ENCODE measurements around the gene CASP7.

DNA sequence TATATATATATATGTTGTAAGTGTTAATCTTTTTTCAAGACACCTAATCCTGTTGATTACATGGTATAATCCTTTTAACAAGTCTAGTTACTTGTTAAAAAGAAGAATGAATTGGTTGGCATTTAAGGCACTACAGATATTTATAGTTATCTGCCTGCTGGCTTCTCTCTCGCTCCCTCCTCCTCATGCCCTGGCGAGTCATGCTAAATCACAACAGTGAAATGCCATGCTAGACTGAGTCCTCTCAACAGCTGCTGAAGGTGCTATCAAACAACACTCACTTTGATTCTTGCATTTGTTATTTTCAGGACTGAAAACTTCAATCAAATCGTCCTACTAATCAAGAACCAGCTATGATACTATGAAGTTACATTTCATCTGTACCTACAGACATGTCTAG is 31.2 kb upstream of the CASP7 start:
- TF ChIP-seq CBFB (CRISPR knock-in tag; IDR thresholded peaks at IDR 0.05; ENCODE audit: low read depth) (no peak), IRF2 (CRISPR knock-in tag; IDR thresholded peaks at IDR 0.05; ENCODE audit: borderline replicate concordance, low read depth) (no peak), CREM (CRISPR knock-in tag; IDR thresholded peaks at IDR 0.05) (no peak), MYBL2 (CRISPR knock-in tag; IDR thresholded peaks at IDR 0.05) (no peak), SMAD3 (CRISPR knock-in tag; IDR thresholded peaks at IDR 0.05; ENCODE audit: borderline replicate concordance) (no peak)
- TF ChIP-seq, protein P1, sequence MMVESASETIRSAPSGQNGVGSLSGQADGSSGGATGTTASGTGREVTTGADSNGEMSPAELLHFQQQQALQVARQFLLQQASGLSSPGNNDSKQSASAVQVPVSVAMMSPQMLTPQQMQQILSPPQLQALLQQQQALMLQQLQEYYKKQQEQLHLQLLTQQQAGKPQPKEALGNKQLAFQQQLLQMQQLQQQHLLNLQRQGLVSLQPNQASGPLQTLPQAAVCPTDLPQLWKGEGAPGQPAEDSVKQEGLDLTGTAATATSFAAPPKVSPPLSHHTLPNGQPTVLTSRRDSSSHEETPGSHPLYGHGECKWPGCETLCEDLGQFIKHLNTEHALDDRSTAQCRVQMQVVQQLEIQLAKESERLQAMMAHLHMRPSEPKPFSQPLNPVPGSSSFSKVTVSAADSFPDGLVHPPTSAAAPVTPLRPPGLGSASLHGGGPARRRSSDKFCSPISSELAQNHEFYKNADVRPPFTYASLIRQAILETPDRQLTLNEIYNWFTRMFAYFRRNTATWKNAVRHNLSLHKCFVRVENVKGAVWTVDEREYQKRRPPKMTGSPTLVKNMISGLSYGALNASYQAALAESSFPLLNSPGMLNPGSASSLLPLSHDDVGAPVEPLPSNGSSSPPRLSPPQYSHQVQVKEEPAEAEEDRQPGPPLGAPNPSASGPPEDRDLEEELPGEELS (CRISPR knock-in tag; IDR thresholded peaks at IDR 0.05): no peak
- TF ChIP-seq, protein P2, sequence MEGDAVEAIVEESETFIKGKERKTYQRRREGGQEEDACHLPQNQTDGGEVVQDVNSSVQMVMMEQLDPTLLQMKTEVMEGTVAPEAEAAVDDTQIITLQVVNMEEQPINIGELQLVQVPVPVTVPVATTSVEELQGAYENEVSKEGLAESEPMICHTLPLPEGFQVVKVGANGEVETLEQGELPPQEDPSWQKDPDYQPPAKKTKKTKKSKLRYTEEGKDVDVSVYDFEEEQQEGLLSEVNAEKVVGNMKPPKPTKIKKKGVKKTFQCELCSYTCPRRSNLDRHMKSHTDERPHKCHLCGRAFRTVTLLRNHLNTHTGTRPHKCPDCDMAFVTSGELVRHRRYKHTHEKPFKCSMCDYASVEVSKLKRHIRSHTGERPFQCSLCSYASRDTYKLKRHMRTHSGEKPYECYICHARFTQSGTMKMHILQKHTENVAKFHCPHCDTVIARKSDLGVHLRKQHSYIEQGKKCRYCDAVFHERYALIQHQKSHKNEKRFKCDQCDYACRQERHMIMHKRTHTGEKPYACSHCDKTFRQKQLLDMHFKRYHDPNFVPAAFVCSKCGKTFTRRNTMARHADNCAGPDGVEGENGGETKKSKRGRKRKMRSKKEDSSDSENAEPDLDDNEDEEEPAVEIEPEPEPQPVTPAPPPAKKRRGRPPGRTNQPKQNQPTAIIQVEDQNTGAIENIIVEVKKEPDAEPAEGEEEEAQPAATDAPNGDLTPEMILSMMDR (IDR thresholded peaks at IDR 0.05): no peak
- TF ChIP-seq, protein P3, sequence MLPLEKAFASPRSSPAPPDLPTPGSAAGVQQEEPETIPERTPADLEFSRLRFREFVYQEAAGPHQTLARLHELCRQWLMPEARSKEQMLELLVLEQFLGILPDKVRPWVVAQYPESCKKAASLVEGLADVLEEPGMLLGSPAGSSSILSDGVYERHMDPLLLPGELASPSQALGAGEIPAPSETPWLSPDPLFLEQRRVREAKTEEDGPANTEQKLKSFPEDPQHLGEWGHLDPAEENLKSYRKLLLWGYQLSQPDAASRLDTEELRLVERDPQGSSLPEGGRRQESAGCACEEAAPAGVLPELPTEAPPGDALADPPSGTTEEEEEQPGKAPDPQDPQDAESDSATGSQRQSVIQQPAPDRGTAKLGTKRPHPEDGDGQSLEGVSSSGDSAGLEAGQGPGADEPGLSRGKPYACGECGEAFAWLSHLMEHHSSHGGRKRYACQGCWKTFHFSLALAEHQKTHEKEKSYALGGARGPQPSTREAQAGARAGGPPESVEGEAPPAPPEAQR (CRISPR knock-in tag; IDR thresholded peaks at IDR 0.05): no peak
- TF ChIP-seq, protein P4, sequence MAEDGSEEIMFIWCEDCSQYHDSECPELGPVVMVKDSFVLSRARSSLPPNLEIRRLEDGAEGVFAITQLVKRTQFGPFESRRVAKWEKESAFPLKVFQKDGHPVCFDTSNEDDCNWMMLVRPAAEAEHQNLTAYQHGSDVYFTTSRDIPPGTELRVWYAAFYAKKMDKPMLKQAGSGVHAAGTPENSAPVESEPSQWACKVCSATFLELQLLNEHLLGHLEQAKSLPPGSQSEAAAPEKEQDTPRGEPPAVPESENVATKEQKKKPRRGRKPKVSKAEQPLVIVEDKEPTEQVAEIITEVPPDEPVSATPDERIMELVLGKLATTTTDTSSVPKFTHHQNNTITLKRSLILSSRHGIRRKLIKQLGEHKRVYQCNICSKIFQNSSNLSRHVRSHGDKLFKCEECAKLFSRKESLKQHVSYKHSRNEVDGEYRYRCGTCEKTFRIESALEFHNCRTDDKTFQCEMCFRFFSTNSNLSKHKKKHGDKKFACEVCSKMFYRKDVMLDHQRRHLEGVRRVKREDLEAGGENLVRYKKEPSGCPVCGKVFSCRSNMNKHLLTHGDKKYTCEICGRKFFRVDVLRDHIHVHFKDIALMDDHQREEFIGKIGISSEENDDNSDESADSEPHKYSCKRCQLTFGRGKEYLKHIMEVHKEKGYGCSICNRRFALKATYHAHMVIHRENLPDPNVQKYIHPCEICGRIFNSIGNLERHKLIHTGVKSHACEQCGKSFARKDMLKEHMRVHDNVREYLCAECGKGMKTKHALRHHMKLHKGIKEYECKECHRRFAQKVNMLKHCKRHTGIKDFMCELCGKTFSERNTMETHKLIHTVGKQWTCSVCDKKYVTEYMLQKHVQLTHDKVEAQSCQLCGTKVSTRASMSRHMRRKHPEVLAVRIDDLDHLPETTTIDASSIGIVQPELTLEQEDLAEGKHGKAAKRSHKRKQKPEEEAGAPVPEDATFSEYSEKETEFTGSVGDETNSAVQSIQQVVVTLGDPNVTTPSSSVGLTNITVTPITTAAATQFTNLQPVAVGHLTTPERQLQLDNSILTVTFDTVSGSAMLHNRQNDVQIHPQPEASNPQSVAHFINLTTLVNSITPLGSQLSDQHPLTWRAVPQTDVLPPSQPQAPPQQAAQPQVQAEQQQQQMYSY (CRISPR knock-in tag; IDR thresholded peaks at IDR 0.05): no peak
